ENCODE results near the gene ZSCAN5B. TPM values are rescaled to one million over a fixed set of nuclear protein-coding genes. Genes with fewer than 3 reads are reported as not detected.

ZSCAN5B gene
- total and polyA plus RNA-seq, 2 of the 13 experiments (the other 11 are each of a cell fraction or from before 2014, with no cell fraction given) = not detected

GRCh38 chr19:56142897-56143434 lies 54.6 kb downstream of the ZSCAN5B start (continued):
- TF ChIP-seq SKIL (CRISPR knock-in tag; IDR thresholded peaks at IDR 0.05; ENCODE audit: borderline replicate concordance) (no peak), HOXD1 (CRISPR knock-in tag; IDR thresholded peaks at IDR 0.05) (no peak), MATR3 (CRISPR knock-in tag; IDR thresholded peaks at IDR 0.05) (no peak), TARDBP (CRISPR knock-in tag; IDR thresholded peaks at IDR 0.05) (0 out of 2 replicates have a peak, but pooled peaks have one; percentile 41), SIX1 (CRISPR knock-in tag; IDR thresholded peaks at IDR 0.05; ENCODE audit: borderline replicate concordance) (no peak), ZFP36L1 (CRISPR knock-in tag; IDR thresholded peaks at IDR 0.05) (0 out of 2 replicates have a peak, but pooled peaks have one; percentile 56), DNMT1 (CRISPR knock-in tag; IDR thresholded peaks at IDR 0.05) (no peak), ZNF747 (CRISPR knock-in tag; IDR thresholded peaks at IDR 0.05; ENCODE audit: borderline replicate concordance) (no peak), ZBTB3 (CRISPR knock-in tag; IDR thresholded peaks at IDR 0.05; ENCODE audit: borderline replicate concordance, low read depth) (no peak), MED13 (CRISPR knock-in tag; IDR thresholded peaks at IDR 0.05) (no peak), ZNF557 (CRISPR knock-in tag; IDR thresholded peaks at IDR 0.05) (0 out of 2 replicates have a peak, but pooled peaks have one; percentile 57), HNRNPLL (IDR thresholded peaks at IDR 0.05; ENCODE audit: low read depth, low read length, poor library complexity, severe bottlenecking) (no peak), ZNF83 (CRISPR knock-in tag; IDR thresholded peaks at IDR 0.05; ENCODE audit: borderline replicate concordance) (no peak), ZNF629 (CRISPR knock-in tag; conservative IDR thresholded peaks at IDR 0.05) (no peak), U2AF2 (IDR thresholded peaks at IDR 0.05; ENCODE audit: low read depth, low read length) (no peak), TBL1XR1 (IDR thresholded peaks at IDR 0.05; ENCODE audit: borderline replicate concordance, low read length, partially characterized antibody) (no peak), FOSL1 (CRISPR knock-in tag; IDR thresholded peaks at IDR 0.05; ENCODE audit: borderline replicate concordance) (no peak), ZFY (CRISPR knock-in tag; IDR thresholded peaks at IDR 0.05) (peak; percentile 49)
- TF ChIP-seq, protein P1, sequence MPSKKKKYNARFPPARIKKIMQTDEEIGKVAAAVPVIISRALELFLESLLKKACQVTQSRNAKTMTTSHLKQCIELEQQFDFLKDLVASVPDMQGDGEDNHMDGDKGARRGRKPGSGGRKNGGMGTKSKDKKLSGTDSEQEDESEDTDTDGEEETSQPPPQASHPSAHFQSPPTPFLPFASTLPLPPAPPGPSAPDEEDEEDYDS (CRISPR knock-in tag; IDR thresholded peaks at IDR 0.05) = 0 out of 2 replicates have a peak, but pooled peaks have one; percentile 10
- TF ChIP-seq, protein P2, sequence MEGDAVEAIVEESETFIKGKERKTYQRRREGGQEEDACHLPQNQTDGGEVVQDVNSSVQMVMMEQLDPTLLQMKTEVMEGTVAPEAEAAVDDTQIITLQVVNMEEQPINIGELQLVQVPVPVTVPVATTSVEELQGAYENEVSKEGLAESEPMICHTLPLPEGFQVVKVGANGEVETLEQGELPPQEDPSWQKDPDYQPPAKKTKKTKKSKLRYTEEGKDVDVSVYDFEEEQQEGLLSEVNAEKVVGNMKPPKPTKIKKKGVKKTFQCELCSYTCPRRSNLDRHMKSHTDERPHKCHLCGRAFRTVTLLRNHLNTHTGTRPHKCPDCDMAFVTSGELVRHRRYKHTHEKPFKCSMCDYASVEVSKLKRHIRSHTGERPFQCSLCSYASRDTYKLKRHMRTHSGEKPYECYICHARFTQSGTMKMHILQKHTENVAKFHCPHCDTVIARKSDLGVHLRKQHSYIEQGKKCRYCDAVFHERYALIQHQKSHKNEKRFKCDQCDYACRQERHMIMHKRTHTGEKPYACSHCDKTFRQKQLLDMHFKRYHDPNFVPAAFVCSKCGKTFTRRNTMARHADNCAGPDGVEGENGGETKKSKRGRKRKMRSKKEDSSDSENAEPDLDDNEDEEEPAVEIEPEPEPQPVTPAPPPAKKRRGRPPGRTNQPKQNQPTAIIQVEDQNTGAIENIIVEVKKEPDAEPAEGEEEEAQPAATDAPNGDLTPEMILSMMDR (CRISPR knock-in tag; IDR thresholded peaks at IDR 0.05) = 0 out of 2 replicates have a peak, but pooled peaks have one; percentile 6
- TF ChIP-seq, protein P3, sequence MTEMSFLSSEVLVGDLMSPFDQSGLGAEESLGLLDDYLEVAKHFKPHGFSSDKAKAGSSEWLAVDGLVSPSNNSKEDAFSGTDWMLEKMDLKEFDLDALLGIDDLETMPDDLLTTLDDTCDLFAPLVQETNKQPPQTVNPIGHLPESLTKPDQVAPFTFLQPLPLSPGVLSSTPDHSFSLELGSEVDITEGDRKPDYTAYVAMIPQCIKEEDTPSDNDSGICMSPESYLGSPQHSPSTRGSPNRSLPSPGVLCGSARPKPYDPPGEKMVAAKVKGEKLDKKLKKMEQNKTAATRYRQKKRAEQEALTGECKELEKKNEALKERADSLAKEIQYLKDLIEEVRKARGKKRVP (CRISPR knock-in tag; IDR thresholded peaks at IDR 0.05) = no peak
- TF ChIP-seq, protein P4, sequence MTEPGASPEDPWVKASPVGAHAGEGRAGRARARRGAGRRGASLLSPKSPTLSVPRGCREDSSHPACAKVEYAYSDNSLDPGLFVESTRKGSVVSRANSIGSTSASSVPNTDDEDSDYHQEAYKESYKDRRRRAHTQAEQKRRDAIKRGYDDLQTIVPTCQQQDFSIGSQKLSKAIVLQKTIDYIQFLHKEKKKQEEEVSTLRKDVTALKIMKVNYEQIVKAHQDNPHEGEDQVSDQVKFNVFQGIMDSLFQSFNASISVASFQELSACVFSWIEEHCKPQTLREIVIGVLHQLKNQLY (CRISPR knock-in tag; IDR thresholded peaks at IDR 0.05) = 0 out of 2 replicates have a peak, but pooled peaks have one; percentile 21
- TF ChIP-seq, protein P5, sequence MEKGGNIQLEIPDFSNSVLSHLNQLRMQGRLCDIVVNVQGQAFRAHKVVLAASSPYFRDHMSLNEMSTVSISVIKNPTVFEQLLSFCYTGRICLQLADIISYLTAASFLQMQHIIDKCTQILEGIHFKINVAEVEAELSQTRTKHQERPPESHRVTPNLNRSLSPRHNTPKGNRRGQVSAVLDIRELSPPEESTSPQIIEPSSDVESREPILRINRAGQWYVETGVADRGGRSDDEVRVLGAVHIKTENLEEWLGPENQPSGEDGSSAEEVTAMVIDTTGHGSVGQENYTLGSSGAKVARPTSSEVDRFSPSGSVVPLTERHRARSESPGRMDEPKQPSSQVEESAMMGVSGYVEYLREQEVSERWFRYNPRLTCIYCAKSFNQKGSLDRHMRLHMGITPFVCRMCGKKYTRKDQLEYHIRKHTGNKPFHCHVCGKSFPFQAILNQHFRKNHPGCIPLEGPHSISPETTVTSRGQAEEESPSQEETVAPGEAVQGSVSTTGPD (CRISPR knock-in tag; IDR thresholded peaks at IDR 0.05) = no peak
